ENCODE measurements around the gene LRRK1.

The LRRK1 gene

DNA sequence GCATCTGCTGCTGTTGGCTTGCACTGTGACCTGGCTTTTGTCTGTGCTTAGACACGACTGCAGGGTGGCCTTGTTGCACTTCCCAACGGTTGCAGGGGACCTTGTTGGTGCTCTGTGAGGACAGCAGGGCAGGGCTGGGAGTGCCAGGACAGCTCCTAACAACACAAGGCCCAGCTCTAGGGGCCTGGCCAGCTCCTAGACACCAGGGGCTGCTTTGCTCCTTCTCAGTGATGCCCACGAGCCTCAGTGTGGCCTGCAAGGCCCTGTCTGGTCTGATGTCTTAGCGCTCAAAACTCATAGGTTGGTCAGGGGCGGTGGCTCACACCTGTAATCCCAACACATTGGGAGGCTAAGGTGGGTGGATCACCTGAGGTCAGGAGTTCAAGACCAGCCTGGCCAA lies 183.6 kb downstream of the LRRK1 start:
- no peaks in the 10 kb centered on the region for H4K20me1 ChIP-seq (ENCODE audit: insufficient read depth, low read length)
- no peak overlapping the region for H3K27ac ChIP-seq (ENCODE audit: low read length)
- no peaks in the 10 kb centered on the region for H3K27me3 ChIP-seq (ENCODE audit: insufficient read depth, low read length, poor library complexity)
- no peak overlapping the region for H3K4me3 ChIP-seq (ENCODE audit: low read depth in 1 of 2, low read length in 2 of 2)
- no peak for DNase-seq
- H3K79me2 ChIP-seq (ENCODE audit: insufficient read depth, low read length), result no peaks in the 10 kb centered on the region
- H3K4me1 ChIP-seq (ENCODE audit: insufficient read depth, low read length), result no peaks in the 10 kb centered on the region
- no peak for TF ChIP-seq EZH2 (IDR thresholded peaks at IDR 0.05; ENCODE audit: borderline replicate concordance, low read depth, low read length, severe bottlenecking)
- TF ChIP-seq, protein P1, sequence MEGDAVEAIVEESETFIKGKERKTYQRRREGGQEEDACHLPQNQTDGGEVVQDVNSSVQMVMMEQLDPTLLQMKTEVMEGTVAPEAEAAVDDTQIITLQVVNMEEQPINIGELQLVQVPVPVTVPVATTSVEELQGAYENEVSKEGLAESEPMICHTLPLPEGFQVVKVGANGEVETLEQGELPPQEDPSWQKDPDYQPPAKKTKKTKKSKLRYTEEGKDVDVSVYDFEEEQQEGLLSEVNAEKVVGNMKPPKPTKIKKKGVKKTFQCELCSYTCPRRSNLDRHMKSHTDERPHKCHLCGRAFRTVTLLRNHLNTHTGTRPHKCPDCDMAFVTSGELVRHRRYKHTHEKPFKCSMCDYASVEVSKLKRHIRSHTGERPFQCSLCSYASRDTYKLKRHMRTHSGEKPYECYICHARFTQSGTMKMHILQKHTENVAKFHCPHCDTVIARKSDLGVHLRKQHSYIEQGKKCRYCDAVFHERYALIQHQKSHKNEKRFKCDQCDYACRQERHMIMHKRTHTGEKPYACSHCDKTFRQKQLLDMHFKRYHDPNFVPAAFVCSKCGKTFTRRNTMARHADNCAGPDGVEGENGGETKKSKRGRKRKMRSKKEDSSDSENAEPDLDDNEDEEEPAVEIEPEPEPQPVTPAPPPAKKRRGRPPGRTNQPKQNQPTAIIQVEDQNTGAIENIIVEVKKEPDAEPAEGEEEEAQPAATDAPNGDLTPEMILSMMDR (IDR thresholded peaks at IDR 0.05; ENCODE audit: borderline replicate concordance, extremely low read depth, low read length, poor library complexity, severe bottlenecking), result no peak
- H3K9me3 ChIP-seq (ENCODE audit: insufficient read depth, low read length, severe bottlenecking), result peaks cover under 1% of the 10 kb centered on the region
- ATAC-seq (ENCODE audit: insufficient read depth, low read depth), result no peak
- H3K4me2 ChIP-seq (ENCODE audit: insufficient read depth, low read length), result no peak overlapping the region
- no peak overlapping the region for H3K9ac ChIP-seq (ENCODE audit: low read depth, low read length)
- H3K36me3 ChIP-seq (ENCODE audit: insufficient read depth, low read length), result no peaks in the 10 kb centered on the region
- no peak overlapping the region for H2AFZ ChIP-seq (ENCODE audit: low read depth, low read length)

DNA sequence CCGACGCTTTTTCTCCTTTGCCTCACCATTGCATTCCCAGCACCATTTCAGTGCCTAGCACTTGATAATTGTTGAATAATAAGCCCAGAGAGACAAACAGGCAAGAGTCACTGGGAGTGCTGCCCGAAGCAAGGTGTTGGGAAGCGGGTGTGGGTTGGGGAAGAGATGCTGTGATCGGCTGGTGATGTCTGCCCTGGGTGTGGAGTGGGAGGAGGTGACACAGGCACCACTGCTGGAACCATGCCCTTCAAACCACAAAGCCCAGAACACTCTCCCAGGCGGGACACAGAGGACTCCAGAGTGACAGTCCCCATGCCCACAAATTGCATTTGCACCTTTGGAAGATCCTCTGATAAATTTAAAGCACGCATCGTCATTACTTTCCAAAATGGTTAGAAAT lies 184.4 kb downstream of the LRRK1 start:
- no peaks in the 10 kb centered on the region for H4K20me1 ChIP-seq (ENCODE audit: insufficient read depth, low read length)
- H3K4me3 ChIP-seq (ENCODE audit: low read depth in 1 of 2, low read length in 2 of 2), result no peak overlapping the region
- H3K36me3 ChIP-seq (ENCODE audit: insufficient read depth, low read length), result no peaks in the 10 kb centered on the region
- no peaks in the 10 kb centered on the region for H3K4me1 ChIP-seq (ENCODE audit: insufficient read depth, low read length)
- TF ChIP-seq EZH2 (IDR thresholded peaks at IDR 0.05; ENCODE audit: borderline replicate concordance, low read depth, low read length, severe bottlenecking), result no peak
- TF ChIP-seq, protein P1 (IDR thresholded peaks at IDR 0.05; ENCODE audit: borderline replicate concordance, extremely low read depth, low read length, poor library complexity, severe bottlenecking), result no peak
- DNase-seq (no peak), ATAC-seq (ENCODE audit: insufficient read depth, low read depth) (no peak)
- H3K9me3 ChIP-seq (ENCODE audit: insufficient read depth, low read length, severe bottlenecking), result peaks cover 2% of the 10 kb centered on the region
- H3K4me2 ChIP-seq (ENCODE audit: insufficient read depth, low read length), result no peak overlapping the region
- H3K27me3 ChIP-seq (ENCODE audit: insufficient read depth, low read length, poor library complexity), result no peaks in the 10 kb centered on the region
- H3K9ac ChIP-seq (ENCODE audit: low read depth, low read length), result no peak overlapping the region
- no peaks in the 10 kb centered on the region for H3K79me2 ChIP-seq (ENCODE audit: insufficient read depth, low read length)
- H2AFZ ChIP-seq (ENCODE audit: low read depth, low read length), result no peak overlapping the region
- no peak overlapping the region for H3K27ac ChIP-seq (ENCODE audit: low read length)

DNA sequence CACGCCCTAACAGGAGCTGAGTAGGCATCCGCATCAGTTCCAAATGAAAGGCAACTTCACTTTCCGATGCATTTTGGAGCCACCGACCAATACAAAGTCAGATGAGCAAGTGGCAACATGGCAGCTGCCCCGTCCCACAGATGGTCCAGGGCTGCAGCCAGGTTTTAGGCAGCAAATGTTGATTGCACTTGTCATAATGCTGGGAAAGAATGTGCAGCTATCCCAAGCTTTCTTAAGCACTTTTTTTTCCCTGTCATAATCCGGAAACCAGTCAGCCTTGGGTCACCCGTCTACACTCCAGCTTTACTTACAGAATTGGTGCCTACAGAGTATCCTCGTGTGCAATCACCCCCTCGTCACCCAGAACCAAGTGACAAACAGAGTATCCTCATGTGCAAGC lies 185.0 kb downstream of the LRRK1 start:
- TF ChIP-seq, protein P1 (IDR thresholded peaks at IDR 0.05; ENCODE audit: borderline replicate concordance, extremely low read depth, low read length, poor library complexity, severe bottlenecking), result no peak
- no peak for TF ChIP-seq EZH2 (IDR thresholded peaks at IDR 0.05; ENCODE audit: borderline replicate concordance, low read depth, low read length, severe bottlenecking)
- Histone ChIP-seq H3K9ac (ENCODE audit: low read depth, low read length) (no peak overlapping the region), H2AFZ (ENCODE audit: low read depth, low read length) (no peak overlapping the region), H3K27me3 (ENCODE audit: insufficient read depth, low read length, poor library complexity) (no peaks in the 10 kb centered on the region), H3K79me2 (ENCODE audit: insufficient read depth, low read length) (no peaks in the 10 kb centered on the region), H4K20me1 (ENCODE audit: insufficient read depth, low read length) (no peaks in the 10 kb centered on the region), H3K27ac (ENCODE audit: low read length) (no peak overlapping the region), H3K4me3 (ENCODE audit: low read depth in 1 of 2, low read length in 2 of 2) (no peak overlapping the region), H3K9me3 (ENCODE audit: insufficient read depth, low read length, severe bottlenecking) (peaks cover 2% of the 10 kb centered on the region), H3K4me1 (ENCODE audit: insufficient read depth, low read length) (no peaks in the 10 kb centered on the region), H3K4me2 (ENCODE audit: insufficient read depth, low read length) (no peak overlapping the region), H3K36me3 (ENCODE audit: insufficient read depth, low read length) (no peaks in the 10 kb centered on the region)
- ATAC-seq (ENCODE audit: insufficient read depth, low read depth) (no peak), DNase-seq (no peak)
